HepG2 (cell line): Measurements from ENCODE around the gene DYNLT2B. TPM values are rescaled to one million over a fixed set of nuclear protein-coding genes. Genes with fewer than 3 reads are reported as not detected.

ENCODE experiments used
- ATAC-seq: fragments of 200-7000 bp; cut with Tn5 transposase; 3 replicates; pipeline ENCODE4 v1.9.1; 2020; ENCODE audit warnings: mild to moderate bottlenecking, moderate library complexity
- BruUV-seq: library from RNA; stranded (reverse); fragments of 400-500 nt; replicated peaks from 2 replicates; lab custom pipeline; 2021; lab: Mats Ljungman, UMichigan
- CTCF ChIA-PET: fragments of 300-600 bp; formaldehyde crosslinking; extraction: SDS; loops from one replicate; lab custom pipeline; 2021; ENCODE audit warnings: low total read pairs, inconsistent platforms, low intra/inter-chr PET ratio; lab: Yijun Ruan, JAX
- POLR2A ChIA-PET: fragments of 350-600 bp; sonication (Branson Sonifier 250); formaldehyde crosslinking; loops from one replicate; lab custom pipeline; 2020; ENCODE audit warnings: antibody characterized with exemption, inconsistent platforms; lab: Yijun Ruan, JAX
- DNase-seq: peaks from one replicate; pipeline ENCODE4 v3.0.0-alpha.2; 2015; ENCODE audit warnings: low spot score
- FAIRE-seq: peaks from 3 replicates; lab custom pipeline; 2011; peaks lifted over from hg19 to GRCh38; lab: Jason Lieb, UNC
- H2AFZ ChIP-seq: one replicate; pipeline ENCODE4 v1.6.1; 2011; ENCODE audit warnings: low read length, inconsistent platforms
- H3K27ac ChIP-seq: fragments of 300-600 bp; 3 replicates; pipeline ENCODE4 v1.8.0; 2011; ENCODE audit warnings: mixed run types, mild to moderate bottlenecking, mixed read lengths, low read length, inconsistent platforms; ENCODE audit not compliant: insufficient read depth; ENCODE audit errors: extremely low read length
- H3K27me3 ChIP-seq, 2 experiments: fragments of 200-600 bp in 1 of 2; 2 replicates in 1 of 2; 3 replicates in 1 of 2; pipeline versions ENCODE4 v1.6.0 to v1.8.0; 2011; ENCODE audit warnings: low read length in 2 of 2, mild to moderate bottlenecking in 2 of 2, moderate library complexity in 2 of 2, inconsistent platforms in 1 of 2; ENCODE audit not compliant: insufficient read depth in 2 of 2, control insufficient read depth in 1 of 2
- H3K36me3 ChIP-seq, 2 experiments: fragments of 200-600 bp in 1 of 2; replicated peaks in 1 of 2; 2 replicates in 1 of 2; 3 replicates in 1 of 2; pipeline versions ENCODE4 v1.5.1 to v1.8.0; 2011; ENCODE audit warnings: low read length in 2 of 2, inconsistent platforms in 1 of 2; ENCODE audit not compliant: insufficient read depth in 2 of 2, control insufficient read depth in 1 of 2
- H3K4me1 ChIP-seq: 2 replicates; pipeline ENCODE4 v1.5.1; 2012; ENCODE audit warnings: low read length, inconsistent platforms; ENCODE audit not compliant: insufficient read depth
- H3K4me2 ChIP-seq: 2 replicates; pipeline ENCODE4 v1.6.0; 2011; ENCODE audit warnings: low read depth, low read length, inconsistent platforms
- H3K4me3 ChIP-seq, 3 experiments: fragments of 200-600 bp in 1 of 3; sonication (generic), shearing (Covaris generic) in 1 of 3; replicated peaks in 1 of 3; 2 replicates each; pipeline ENCODE4 v1.5.1; 2011 to 2016; ENCODE audit warnings: low read length in 3 of 3, inconsistent platforms in 2 of 3, low read depth in 2 of 3, mild to moderate bottlenecking in 2 of 3, control low read depth in 1 of 3, mixed read lengths in 1 of 3; ENCODE audit not compliant: insufficient read depth in 1 of 3
- H3K79me2 ChIP-seq: one replicate; pipeline ENCODE4 v1.6.1; 2011; ENCODE audit warnings: low read length, inconsistent platforms; ENCODE audit not compliant: insufficient read depth
- H3K9ac ChIP-seq: 2 replicates; pipeline ENCODE4 v1.6.0; 2011; ENCODE audit warnings: mild to moderate bottlenecking, low read depth, low read length, inconsistent platforms; ENCODE audit not compliant: insufficient read depth
- H3K9me3 ChIP-seq: 2 replicates; pipeline ENCODE4 v1.5.1; 2012; ENCODE audit warnings: mild to moderate bottlenecking, low read length
- H4K20me1 ChIP-seq: 2 replicates; pipeline ENCODE4 v1.6.0; 2011; ENCODE audit warnings: inconsistent platforms, mild to moderate bottlenecking, low read length, moderate library complexity; ENCODE audit not compliant: insufficient read depth
- MTF1 ChIP-seq: sonication (generic); formaldehyde crosslinking; IDR thresholded peaks from 2 replicates; pipeline ENCODE4 v1.5.0; 2020; ENCODE audit warnings: missing genetic modification reagents
- PAX8 ChIP-seq: sonication (generic); formaldehyde crosslinking; IDR thresholded peaks from 2 replicates; pipeline ENCODE4 v1.8.0; 2022; ENCODE audit warnings: mild to moderate bottlenecking, missing genetic modification reagents, borderline replicate concordance
- RAD21 ChIP-seq: fragments of 450-650 bp; formaldehyde crosslinking; IDR thresholded peaks from 2 replicates; pipeline ENCODE4 v1.5.0; 2020; ENCODE audit warnings: mild to moderate bottlenecking
- SATB2 ChIP-seq: sonication (generic); formaldehyde crosslinking; IDR thresholded peaks from 2 replicates; pipeline ENCODE4 v1.5.0; 2020; ENCODE audit warnings: missing genetic modification reagents
- YEATS2 ChIP-seq: sonication (generic); formaldehyde crosslinking; IDR thresholded peaks from 2 replicates; pipeline ENCODE4 v1.4.0; 2020; ENCODE audit warnings: missing genetic modification reagents, borderline replicate concordance
- ZIK1 ChIP-seq: sonication (generic); formaldehyde crosslinking; IDR thresholded peaks from 2 replicates; pipeline ENCODE4 v1.5.0; 2020; ENCODE audit warnings: mild to moderate bottlenecking, low read depth, missing genetic modification reagents, borderline replicate concordance
- ZNF251 ChIP-seq: sonication (generic); formaldehyde crosslinking; IDR thresholded peaks from 2 replicates; pipeline ENCODE4 v1.9.0; 2021; ENCODE audit warnings: mild to moderate bottlenecking, missing genetic modification reagents
- ZNF747 ChIP-seq: sonication (generic); formaldehyde crosslinking; IDR thresholded peaks from 2 replicates; pipeline ENCODE4 v1.8.1; 2023; ENCODE audit warnings: missing genetic modification reagents, mild to moderate bottlenecking, borderline replicate concordance
- WGBS: methylation state at CpG from one replicate; pipeline ENCODE4 v1.1.6; 2017; ENCODE audit warnings: low lambda C conversion rate; 5-methylcytosine and 5-hydroxymethylcytosine counted together
- in situ Hi-C: cut with HindIII; loops from 2 replicates; pipeline ENCODE4 v1.10.0; 2017; ENCODE audit warnings: low pct_unique_long_range_greater_than_20kb; ENCODE audit not compliant: extremely low pct_ligation_motif_present
- intact Hi-C: fragments of 100-400 bp; cut with micrococcal nuclease; formaldehyde crosslinking; loops from one replicate; pipeline ENCODE4 v1.10.0; 2022; ENCODE audit not compliant: unreplicated experiment
- polyA plus RNA-seq, 8 experiments: library from polyadenylated mRNA; depleted of rRNA in 3 of 8; stranded (reverse) in 7 of 8; unstranded in 1 of 8; fragments of >200 nt; fragmentation: Illumina TruSeq in 4 of 8; extraction: Trizol in 4 of 8; gene quantifications; 2 replicates each; pipeline versions ENCODE4 v1.2.1 to v1.2.3, GENCODE V29; 2011 to 2016; ENCODE audit warnings: low read depth in 4 of 8, missing spikeins in 1 of 8, mixed read lengths in 1 of 8; ENCODE audit not compliant: insufficient read depth in 1 of 8
- total RNA-seq, 5 experiments: library from RNA; depleted of rRNA; stranded (reverse); fragments of >200 nt; fragmentation: Illumina TruSeq; extraction: Trizol; gene quantifications; 2 replicates each; pipeline ENCODE4 v1.2.3, GENCODE V29; 2016; ENCODE audit warnings: low read depth in 1 of 5
- TF ChIP-seq, protein P1 (sequence below): sonication (generic); formaldehyde crosslinking; IDR thresholded peaks from 2 replicates; pipeline ENCODE4 v1.5.0; 2020; ENCODE audit warnings: missing genetic modification reagents, mild to moderate bottlenecking, borderline replicate concordance
- TF ChIP-seq, protein P2 (sequence below): sonication (generic); formaldehyde crosslinking; IDR thresholded peaks from 2 replicates; pipeline ENCODE4 v1.5.0; 2020; ENCODE audit warnings: missing genetic modification reagents

The DYNLT2B gene
- total and polyA plus RNA-seq, 2 of the 13 experiments (the other 11 are each of a cell fraction or from before 2014, with no cell fraction given), result 4.0 to 7.0 TPM

DNA sequence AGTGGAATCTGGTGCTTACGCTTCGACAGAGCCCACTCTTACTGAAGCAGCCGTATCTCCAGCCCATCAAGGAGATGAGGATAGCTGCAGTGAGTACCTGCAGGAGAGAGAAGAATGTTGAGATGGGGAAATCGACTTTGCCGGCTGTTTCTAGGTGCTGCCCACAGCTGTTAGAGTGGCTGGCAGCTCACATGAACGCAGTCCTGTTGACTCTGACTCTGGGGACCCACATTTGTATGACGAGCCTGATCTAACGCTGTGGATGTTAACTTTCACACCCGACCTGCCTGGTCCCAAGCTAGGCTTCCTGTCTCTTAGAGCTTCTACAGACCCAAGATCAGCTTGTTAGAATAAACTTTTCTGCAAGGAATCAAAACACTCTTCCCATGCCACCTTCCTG is 8.9 kb upstream of the DYNLT2B start:
- no peak overlapping the region for H3K9ac ChIP-seq
- H3K27ac ChIP-seq, result no peak overlapping the region
- ATAC-seq (peak; percentile 41), DNase-seq (no peak), FAIRE-seq (no peak)
- no peaks in the 10 kb centered on the region for H3K9me3 ChIP-seq
- CTCF ChIA-PET, result no interaction called here
- no peak overlapping the region for H3K4me3 ChIP-seq
- H3K4me2 ChIP-seq, result no peak overlapping the region
- H3K27me3 ChIP-seq, result no peaks in the 10 kb centered on the region
- no peaks in the 10 kb centered on the region for H4K20me1 ChIP-seq
- no TSS peak for BruUV-seq
- intact Hi-C loops, result no loop called here
- H3K4me1 ChIP-seq, result no peaks in the 10 kb centered on the region
- POLR2A ChIA-PET, result interaction anchor here (1.0 kb wide), 1 partner anchor 9 kb away, joined by 3 read pairs; the partner anchor contains the start of gene DYNLT2B
- no peak overlapping the region for H2AFZ ChIP-seq
- 67% methylated on average over 9 of the region's 9 CpGs for WGBS
- H3K79me2 ChIP-seq, result no peaks in the 10 kb centered on the region
- TF ChIP-seq ZNF747 (CRISPR knock-in tag) (no peak), MTF1 (no peak), RAD21 (no peak), SATB2 (no peak), ZNF251 (no peak), YEATS2 (CRISPR knock-in tag) (no peak), PAX8 (no peak), ZIK1 (CRISPR knock-in tag) (no peak)
- TF ChIP-seq, protein P1, sequence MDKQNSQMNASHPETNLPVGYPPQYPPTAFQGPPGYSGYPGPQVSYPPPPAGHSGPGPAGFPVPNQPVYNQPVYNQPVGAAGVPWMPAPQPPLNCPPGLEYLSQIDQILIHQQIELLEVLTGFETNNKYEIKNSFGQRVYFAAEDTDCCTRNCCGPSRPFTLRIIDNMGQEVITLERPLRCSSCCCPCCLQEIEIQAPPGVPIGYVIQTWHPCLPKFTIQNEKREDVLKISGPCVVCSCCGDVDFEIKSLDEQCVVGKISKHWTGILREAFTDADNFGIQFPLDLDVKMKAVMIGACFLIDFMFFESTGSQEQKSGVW (CRISPR knock-in tag), result no peak
- TF ChIP-seq, protein P2, sequence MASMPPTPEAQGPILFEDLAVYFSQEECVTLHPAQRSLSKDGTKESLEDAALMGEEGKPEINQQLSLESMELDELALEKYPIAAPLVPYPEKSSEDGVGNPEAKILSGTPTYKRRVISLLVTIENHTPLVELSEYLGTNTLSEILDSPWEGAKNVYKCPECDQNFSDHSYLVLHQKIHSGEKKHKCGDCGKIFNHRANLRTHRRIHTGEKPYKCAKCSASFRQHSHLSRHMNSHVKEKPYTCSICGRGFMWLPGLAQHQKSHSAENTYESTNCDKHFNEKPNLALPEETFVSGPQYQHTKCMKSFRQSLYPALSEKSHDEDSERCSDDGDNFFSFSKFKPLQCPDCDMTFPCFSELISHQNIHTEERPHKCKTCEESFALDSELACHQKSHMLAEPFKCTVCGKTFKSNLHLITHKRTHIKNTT (CRISPR knock-in tag), result no peak
- in situ Hi-C loops, result no loop called here
- H3K36me3 ChIP-seq, result no peaks in the 10 kb centered on the region; a peak in 1 of 5 replicates
